Sigmoid colon (tissue), 4 donors: ENCODE results near the gene PAM16.

Source experiments
- CTCF ChIP-seq, 4 experiments: fragments of 450-650 bp in 3 of 4; fragments of 200-600 bp in 1 of 4; IDR thresholded peaks; one replicate each; pipeline ENCODE4 v1.5.1; 2016 to 2019; ENCODE audit warnings: antibody characterized with exemption in 4 of 4, mild to moderate bottlenecking in 3 of 4, moderate library complexity in 2 of 4
- EP300 ChIP-seq, 4 donors: sonication (generic); formaldehyde crosslinking; IDR thresholded peaks; one replicate each; pipeline ENCODE4 v1.6.1; 2017; ENCODE audit warnings: antibody characterized with exemption in 4 of 4
- POLR2A ChIP-seq, 2 donors: fragments of 450-650 bp; IDR thresholded peaks; one replicate each; pipeline ENCODE4 v1.6.1; 2016; ENCODE audit warnings: antibody characterized with exemption in 2 of 2, mild to moderate bottlenecking in 2 of 2, moderate library complexity in 2 of 2

- TF ChIP-seq CTCF (IDR thresholded peaks at IDR 0.05) (no peak), EP300 (IDR thresholded peaks at IDR 0.05) (no peak), POLR2A (IDR thresholded peaks at IDR 0.05) (no peak)
Observed at GRCh38 chr16:4392382-4393239, 41.5 kb upstream of the PAM16 start.
